ENCODE measurements around the gene GDI2.
"Not testable (repeated sequence)": the region's sequence is repeated elsewhere in the genome, so short reads cannot be mapped to it uniquely, and the experiment has no call there.

GDI2 gene

GRCh38 chr10:5777758-5778157, 35.5 kb downstream of the GDI2 start:
- DNase-seq: not testable (repeated sequence)

GRCh38 chr10:5776881-5777197, 36.4 kb downstream of the GDI2 start:
- DNase-seq: no peak

- no peak for DNase-seq
These were observed 36.9 kb downstream of the GDI2 start for GRCh38 chr10:5776136-5776880.

GRCh38 chr10:5775685-5776084, 37.5 kb downstream of the GDI2 start:
- DNase-seq: peak; percentile 83

GRCh38 chr10:5774987-5775620, 38.1 kb downstream of the GDI2 start:
- no peak for DNase-seq

- no peak for DNase-seq
These were observed 47.0 kb downstream of the GDI2 start for GRCh38 chr10:5766189-5766588.

- DNase-seq: no peak
These were observed 47.6 kb downstream of the GDI2 start for GRCh38 chr10:5765617-5766016.

GRCh38 chr10:5764422-5765297, 48.6 kb downstream of the GDI2 start:
- no peak for DNase-seq

- no peak for DNase-seq
These were observed 50.7 kb downstream of the GDI2 start for GRCh38 chr10:5762531-5762930.

- DNase-seq: no peak
These were observed 52.0 kb downstream of the GDI2 start for GRCh38 chr10:5761220-5761619.

- no peak for DNase-seq
These were observed 52.7 kb downstream of the GDI2 start for GRCh38 chr10:5760515-5760914.

GRCh38 chr10:5758927-5759326, 54.3 kb downstream of the GDI2 start:
- no peak for DNase-seq

- no peak for DNase-seq
These were observed 55.3 kb downstream of the GDI2 start for GRCh38 chr10:5757766-5758517.

GRCh38 chr10:5752301-5752871, 60.8 kb downstream of the GDI2 start:
- DNase-seq: no peak

GRCh38 chr10:5751601-5752253, 61.5 kb downstream of the GDI2 start:
- no peak for DNase-seq

GRCh38 chr10:5748394-5748803, 64.8 kb downstream of the GDI2 start:
- no peak for DNase-seq

- no peak for DNase-seq
These were observed 67.0 kb downstream of the GDI2 start for GRCh38 chr10:5746197-5746596.

GRCh38 chr10:5744849-5745248, 68.4 kb downstream of the GDI2 start:
- no peak for DNase-seq

- no peak for DNase-seq
These were observed 69.5 kb downstream of the GDI2 start for GRCh38 chr10:5743736-5744135.

GRCh38 chr10:5742116-5742515, 71.1 kb downstream of the GDI2 start:
- DNase-seq: no peak

- no peak for DNase-seq
These were observed 72.0 kb downstream of the GDI2 start for GRCh38 chr10:5741276-5741675.

GRCh38 chr10:5738427-5738826, 74.8 kb downstream of the GDI2 start:
- DNase-seq: no peak

Measured in CD4-positive, alpha-beta T cell treated with Interferon gamma for 1 hour (primary cell).